Activated CD8-positive, alpha-beta T cell treated with anti-CD3 and anti-CD28 coated beads, Interleukin-2, amount 10 ng/mL, durations not matched to agents 7 days and 5 days (primary cell): ENCODE measurements around the gene GPR55. TPM values are rescaled to one million over a fixed set of nuclear protein-coding genes. Genes with fewer than 3 reads are reported as not detected.
"Not testable (repeated sequence)": the region's sequence is repeated elsewhere in the genome, so short reads cannot be mapped to it uniquely, and the experiment has no call there.

Experiments used
- ATAC-seq: fragments of 150-1000 bp; cut with Tn5 transposase; one replicate; pipeline ENCODE4 v1.10.0; 2021; ENCODE audit warnings: moderate library complexity
- CTCF ChIA-PET: fragments of 350-600 bp; sonication (Branson Sonifier 250); formaldehyde crosslinking; loops from one replicate; lab custom pipeline; 2021; ENCODE audit warnings: antibody characterized with exemption; lab: Charles Lee
- POLR2A ChIA-PET: fragments of 350-600 bp; sonication (Branson Sonifier 250); formaldehyde crosslinking; loops from one replicate; lab custom pipeline; 2021; ENCODE audit warnings: antibody characterized with exemption; lab: Charles Lee
- DNase-seq: peaks from one replicate; pipeline ENCODE4 v3.0.0-alpha.2; 2020
- H3K27ac Mint-ChIP-seq: one replicate; pipeline ENCODE4 v1.8.0; 2021; ENCODE audit warnings: mild to moderate bottlenecking, mixed read lengths
- H3K27me3 Mint-ChIP-seq: one replicate; pipeline ENCODE4 v1.8.0; 2021; ENCODE audit warnings: low read depth, mixed read lengths
- H3K36me3 Mint-ChIP-seq: one replicate; pipeline ENCODE4 v1.8.0; 2021; ENCODE audit warnings: low read depth, mixed read lengths
- H3K4me1 Mint-ChIP-seq: one replicate; pipeline ENCODE4 v1.8.0; 2021; ENCODE audit warnings: low read depth, mixed read lengths
- H3K4me3 Mint-ChIP-seq: one replicate; pipeline ENCODE4 v1.8.0; 2021; ENCODE audit warnings: mild to moderate bottlenecking, mixed read lengths
- H3K9me3 Mint-ChIP-seq: one replicate; pipeline ENCODE4 v1.8.0; 2022; ENCODE audit warnings: mixed read lengths; ENCODE audit not compliant: insufficient read depth
- total RNA-seq, 2 experiments: library from RNA; stranded (reverse); gene quantifications; one replicate each; pipeline ENCODE4 v1.2.3, GENCODE V29; 2021

Gene GPR55, protein sequence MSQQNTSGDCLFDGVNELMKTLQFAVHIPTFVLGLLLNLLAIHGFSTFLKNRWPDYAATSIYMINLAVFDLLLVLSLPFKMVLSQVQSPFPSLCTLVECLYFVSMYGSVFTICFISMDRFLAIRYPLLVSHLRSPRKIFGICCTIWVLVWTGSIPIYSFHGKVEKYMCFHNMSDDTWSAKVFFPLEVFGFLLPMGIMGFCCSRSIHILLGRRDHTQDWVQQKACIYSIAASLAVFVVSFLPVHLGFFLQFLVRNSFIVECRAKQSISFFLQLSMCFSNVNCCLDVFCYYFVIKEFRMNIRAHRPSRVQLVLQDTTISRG
- 10 to 100 TPM; 12.3 to 12.5 TPM for total RNA-seq

DNA sequence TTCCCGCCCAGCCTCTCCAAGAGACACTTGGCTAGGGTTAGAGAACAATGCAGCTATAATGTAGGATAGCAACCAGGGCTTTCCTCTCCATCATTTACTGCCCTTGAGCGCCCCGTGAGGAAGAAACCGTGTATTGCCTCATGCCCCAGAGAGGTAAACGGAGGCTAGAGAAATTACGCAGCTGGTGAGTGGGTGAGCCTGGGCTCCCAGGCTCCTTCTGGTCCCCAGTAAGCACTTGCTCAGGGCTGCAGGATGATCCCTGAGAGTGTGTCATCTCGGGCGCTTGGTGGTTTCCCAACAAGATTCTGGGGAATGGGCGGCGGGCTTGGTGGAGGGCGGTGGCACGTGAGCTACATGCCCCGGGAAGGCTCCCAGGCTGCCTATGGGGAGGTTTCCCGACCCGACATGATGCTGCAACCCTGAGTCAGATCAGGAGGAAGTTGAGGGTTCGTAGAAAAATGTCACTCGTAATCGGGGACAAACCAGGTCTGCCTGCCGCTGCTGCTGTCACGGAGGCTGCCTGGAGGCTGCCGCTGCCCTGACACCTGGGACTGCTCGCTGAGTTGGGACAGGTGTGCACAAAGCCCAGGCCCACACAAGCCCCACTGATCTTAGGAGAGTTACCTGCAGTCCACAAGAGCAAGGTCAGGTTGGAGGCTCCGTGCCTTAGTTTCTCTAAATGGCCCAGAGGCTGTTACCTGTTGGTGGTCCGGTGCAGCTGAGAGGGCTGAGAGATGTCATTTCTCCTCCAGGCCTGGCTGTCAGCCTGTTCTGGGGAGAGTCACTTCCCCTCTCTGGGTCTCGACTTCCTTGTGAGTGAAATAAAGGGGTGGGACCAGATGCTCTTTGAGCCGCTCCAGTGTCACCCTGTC, at the start of gene GPR55:
Gene GPR55, minus strand, starts transcription at position 773 of the 872 bp plus-strand sequence. CDS start 14,280 bp downstream, outside the sequence.
- ATAC-seq (peak; percentile 71), DNase-seq (peak; percentile 65)
- peaks cover 81% of the 10 kb centered on the region for H3K4me1 Mint-ChIP-seq
- H3K27ac Mint-ChIP-seq, result peak within 1 kb of the TSS; percentile 94
- H3K27me3 Mint-ChIP-seq, result no peaks in the 10 kb centered on the region
- peak within 1 kb of the TSS; percentile 88 for H3K4me3 Mint-ChIP-seq
- ChIA-PET CTCF (interaction anchor here (0.8 to 16.6 kb wide), 22 partner anchors 9 to 109 kb away, joined by 3 to 285 read pairs (median 5); no protein-coding TSS in a partner anchor), POLR2A (interaction anchor here (0.8 to 4.5 kb wide), 9 partner anchors 9 to 62 kb away, joined by 3 to 43 read pairs (median 3); no protein-coding TSS in a partner anchor)
- no peaks in the 10 kb centered on the region for H3K36me3 Mint-ChIP-seq
- H3K9me3 Mint-ChIP-seq, result no peaks in the 10 kb centered on the region

DNA sequence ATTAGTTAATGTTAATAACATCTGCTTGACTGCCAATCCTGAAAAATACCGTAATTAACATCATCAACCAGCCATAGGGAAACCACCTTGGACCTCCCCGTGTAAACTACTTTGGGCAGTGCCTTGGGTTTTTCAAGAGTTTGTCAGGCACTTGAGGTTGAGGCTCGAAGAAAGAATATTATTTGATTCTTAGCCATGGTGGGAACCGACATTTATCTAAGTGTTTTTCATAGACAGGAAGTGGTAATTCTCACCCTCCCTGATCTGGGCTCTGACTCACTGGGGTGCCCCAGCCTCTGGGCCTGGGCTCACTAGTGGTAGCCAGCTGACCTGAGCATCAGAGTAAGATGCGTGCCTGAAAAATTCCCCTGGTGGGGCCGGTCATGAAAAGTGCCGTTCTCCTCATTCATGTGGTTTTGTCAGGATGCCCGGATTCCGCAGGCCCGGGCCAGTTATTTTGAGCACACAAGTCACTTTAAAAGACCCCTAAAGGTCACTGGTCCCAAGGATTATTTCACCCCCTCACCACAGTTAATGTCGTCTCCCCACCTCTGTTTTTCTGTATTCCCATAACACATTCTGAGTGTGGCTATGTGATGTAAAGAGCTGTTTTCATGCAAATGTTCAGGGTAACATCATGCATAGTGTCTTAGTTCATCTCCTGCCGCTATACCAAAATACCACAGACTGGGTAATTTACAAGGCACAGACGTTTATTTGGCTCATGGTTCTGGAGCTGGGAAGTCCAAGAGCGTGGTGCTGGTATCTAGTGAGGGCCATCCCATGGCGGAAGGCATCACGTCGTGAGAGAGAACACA, 49.3 kb upstream of the GPR55 start:
- CTCF ChIA-PET, result interaction anchor here (1.2 to 4.1 kb wide), 9 partner anchors 12 to 150 kb away, joined by 3 to 55 read pairs (median 5); partner anchors contain the start of gene GPR55

DNA sequence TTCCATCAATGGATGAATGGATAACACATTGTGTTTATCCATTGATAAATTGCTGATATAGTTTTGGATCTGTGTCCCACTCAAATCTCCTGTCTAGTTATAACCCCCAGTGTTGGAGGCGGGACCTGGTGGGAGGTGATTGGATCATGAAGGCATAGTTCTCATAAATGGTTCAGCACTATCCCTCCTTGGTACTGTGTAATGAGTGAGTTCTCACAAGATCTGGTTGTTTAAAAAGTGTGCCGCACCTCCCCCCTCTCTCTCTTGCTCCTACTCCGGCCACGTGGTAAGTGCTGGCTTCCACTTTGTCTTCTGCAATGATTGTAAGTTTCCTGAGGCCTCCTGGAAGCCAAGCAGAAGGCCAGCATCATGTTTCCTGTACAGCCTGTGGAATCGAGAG, 47.0 kb upstream of the GPR55 start:
- DNase-seq (no peak), ATAC-seq (no peak)
- Mint-ChIP-seq H3K9me3 (no peaks in the 10 kb centered on the region), H3K27me3 (no peaks in the 10 kb centered on the region), H3K4me1 (peaks cover 63% of the 10 kb centered on the region), H3K27ac (no peak overlapping the region), H3K4me3 (no peak overlapping the region), H3K36me3 (peaks cover 5% of the 10 kb centered on the region)
- ChIA-PET CTCF (interaction anchor here (4.1 kb wide), 1 partner anchor 14 kb away, joined by 55 read pairs; no protein-coding TSS in a partner anchor), POLR2A (interaction anchor here (1.0 kb wide), 1 partner anchor 51 kb away, joined by 3 read pairs; no protein-coding TSS in a partner anchor)

More for the DNA sequence above, 49.3 kb upstream of the GPR55 start:
- POLR2A ChIA-PET, result interaction anchor here (0.7 to 2.6 kb wide), 5 partner anchors 10 to 97 kb away, joined by 3 to 20 read pairs (median 4); partner anchors contain the start of gene GPR55
- Mint-ChIP-seq H3K36me3 (peaks cover 5% of the 10 kb centered on the region), H3K4me1 (peaks cover 74% of the 10 kb centered on the region), H3K4me3 (peak overlapping the region; percentile 51), H3K9me3 (no peaks in the 10 kb centered on the region), H3K27me3 (no peaks in the 10 kb centered on the region), H3K27ac (peak overlapping the region; percentile 88)
- ATAC-seq (peak; percentile 95), DNase-seq (peak; percentile 82)

DNA sequence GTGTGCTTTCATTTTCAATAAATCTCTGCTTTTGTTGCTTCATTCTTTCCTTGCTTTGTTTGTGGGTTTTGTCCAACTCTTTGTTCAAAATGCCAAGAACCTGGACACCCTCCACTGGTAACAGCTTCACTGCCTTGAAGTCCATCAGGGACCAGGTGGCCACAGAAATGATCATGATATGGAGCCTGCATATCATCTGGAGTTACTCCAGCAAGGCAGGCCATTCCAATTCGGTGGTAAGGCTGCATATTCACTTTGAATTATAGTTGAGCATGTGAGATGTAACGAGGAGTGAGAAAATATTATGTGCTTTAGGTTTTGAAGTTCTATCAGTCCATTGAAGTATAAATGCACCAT, 44.6 kb upstream of the GPR55 start:
- no peak for ATAC-seq

GRCh38 chr2:230968921-230969658, 44.0 kb upstream of the GPR55 start:
- Mint-ChIP-seq H3K27ac (peak overlapping the region; percentile 25), H3K36me3 (no peaks in the 10 kb centered on the region), H3K9me3 (no peaks in the 10 kb centered on the region), H3K4me1 (peaks cover 33% of the 10 kb centered on the region), H3K27me3 (peaks cover 2% of the 10 kb centered on the region), H3K4me3 (peak overlapping the region; percentile 0)
- DNase-seq (no peak), ATAC-seq (no peak)
- POLR2A ChIA-PET, result no interaction called here
- CTCF ChIA-PET, result interaction anchor here (2.9 kb wide), 1 partner anchor 19 kb away, joined by 13 read pairs; no protein-coding TSS in a partner anchor

More for the DNA sequence above, 44.6 kb upstream of the GPR55 start:
- H3K36me3 Mint-ChIP-seq, result peaks cover 2% of the 10 kb centered on the region
- peak overlapping the region; percentile 7 for H3K27ac Mint-ChIP-seq
- ChIA-PET CTCF (interaction anchor here (1.0 to 1.7 kb wide), 4 partner anchors 12 to 44 kb away, joined by 3 to 6 read pairs (median 4); no protein-coding TSS in a partner anchor), POLR2A (interaction anchor here (1.7 kb wide), 1 partner anchor 12 kb away, joined by 5 read pairs; no protein-coding TSS in a partner anchor)
- no peak overlapping the region for H3K4me3 Mint-ChIP-seq
- DNase-seq, result no peak
- H3K4me1 Mint-ChIP-seq, result peaks cover 39% of the 10 kb centered on the region
- H3K27me3 Mint-ChIP-seq, result peaks cover 2% of the 10 kb centered on the region
- no peaks in the 10 kb centered on the region for H3K9me3 Mint-ChIP-seq

GRCh38 chr2:230968314-230968713, 43.3 kb upstream of the GPR55 start:
- H3K27ac Mint-ChIP-seq, H3K4me3 Mint-ChIP-seq, ATAC-seq, H3K36me3 Mint-ChIP-seq, H3K27me3 Mint-ChIP-seq, DNase-seq, H3K9me3 Mint-ChIP-seq, POLR2A ChIA-PET: not testable (repeated sequence)
- CTCF ChIA-PET, result interaction anchor here (1.3 to 2.9 kb wide), 2 partner anchors 10 to 19 kb away, joined by 4 to 13 read pairs; no protein-coding TSS in a partner anchor
- peaks cover 30% of the 10 kb centered on the region for H3K4me1 Mint-ChIP-seq

- ChIA-PET POLR2A (no interaction called here), CTCF (interaction anchor here (1.3 to 2.9 kb wide), 2 partner anchors 8 to 21 kb away, joined by 4 to 13 read pairs; no protein-coding TSS in a partner anchor)
- ATAC-seq, result no peak
- DNase-seq, result no peak
- Mint-ChIP-seq H3K4me3 (no peak overlapping the region), H3K27ac (no peak overlapping the region), H3K4me1 (peaks cover 24% of the 10 kb centered on the region), H3K27me3 (peaks cover 4% of the 10 kb centered on the region), H3K9me3 (peaks cover 8% of the 10 kb centered on the region), H3K36me3 (no peaks in the 10 kb centered on the region)
These were observed 42.1 kb upstream of the GPR55 start for GRCh38 chr2:230967113-230967512.

- H3K27me3 Mint-ChIP-seq, result peaks cover 4% of the 10 kb centered on the region
- no peak overlapping the region for H3K27ac Mint-ChIP-seq
- DNase-seq (no peak), ATAC-seq (no peak)
- ChIA-PET POLR2A (interaction anchor here (0.7 kb wide), 1 partner anchor 31 kb away, joined by 5 read pairs; no protein-coding TSS in a partner anchor), CTCF (interaction anchor here (1.0 to 1.5 kb wide), 3 partner anchors 20 to 62 kb away, joined by 3 to 4 read pairs (median 3); no protein-coding TSS in a partner anchor)
- H3K4me3 Mint-ChIP-seq, result no peak overlapping the region
- H3K9me3 Mint-ChIP-seq, result peaks cover 8% of the 10 kb centered on the region
- no peaks in the 10 kb centered on the region for H3K36me3 Mint-ChIP-seq
- peaks cover 20% of the 10 kb centered on the region for H3K4me1 Mint-ChIP-seq
These were observed 39.2 kb upstream of the GPR55 start for GRCh38 chr2:230964136-230964730.

DNA sequence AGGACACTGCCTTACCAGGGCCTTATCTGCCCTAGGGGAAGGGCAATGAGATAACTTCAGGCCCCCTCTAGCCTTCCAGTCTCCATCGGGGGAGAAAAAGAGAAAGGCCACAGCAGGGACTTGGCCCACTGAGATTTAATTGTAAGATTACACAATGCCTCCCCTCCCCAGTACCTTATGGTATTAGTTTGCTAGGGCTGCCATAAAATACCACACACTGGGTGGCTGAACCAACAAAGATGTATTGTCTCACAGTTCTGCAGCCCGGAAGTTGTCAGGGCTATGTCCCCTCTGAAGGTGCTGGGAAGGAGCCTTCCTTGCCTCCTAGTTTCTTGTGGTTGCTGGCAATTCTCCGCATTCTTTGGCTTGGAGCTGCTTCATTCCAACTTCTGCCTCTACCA, 36.0 kb upstream of the GPR55 start:
- Mint-ChIP-seq H3K9me3 (peaks cover 8% of the 10 kb centered on the region), H3K27me3 (peaks cover 4% of the 10 kb centered on the region), H3K4me3 (no peak overlapping the region), H3K4me1 (peaks cover 33% of the 10 kb centered on the region), H3K36me3 (no peaks in the 10 kb centered on the region), H3K27ac (no peak overlapping the region)
- CTCF ChIA-PET, result no interaction called here
- ATAC-seq, result no peak
- no peak for DNase-seq
- POLR2A ChIA-PET, result no interaction called here

GRCh38 chr2:230960026-230960425, 35.0 kb upstream of the GPR55 start:
- H3K36me3 Mint-ChIP-seq, result no peaks in the 10 kb centered on the region
- ChIA-PET CTCF (interaction anchor here (0.7 to 2.7 kb wide), 3 partner anchors 11 to 111 kb away, joined by 3 to 12 read pairs (median 6); no protein-coding TSS in a partner anchor), POLR2A (no interaction called here)

More at GRCh38 chr2:230960026-230960425, 35.0 kb upstream of the GPR55 start:
- H3K27me3 Mint-ChIP-seq, result peaks cover 2% of the 10 kb centered on the region
- ATAC-seq, result no peak
- no peak overlapping the region for H3K4me3 Mint-ChIP-seq
- H3K4me1 Mint-ChIP-seq, result peaks cover 38% of the 10 kb centered on the region
- peaks cover 8% of the 10 kb centered on the region for H3K9me3 Mint-ChIP-seq
- H3K27ac Mint-ChIP-seq, result no peak overlapping the region
- no peak for DNase-seq
